ENCODE measurements around the gene AOPEP.

The AOPEP gene

GRCh38 chr9:94952565-94953373, 226.3 kb downstream of the AOPEP start:
- H3F3A ChIP-seq (ENCODE audit: low read depth) = no peaks in the 10 kb centered on the region
- no peak for TF ChIP-seq EZH2phosphoT487 (IDR thresholded peaks at IDR 0.05; ENCODE audit: borderline replicate concordance)
- no peak for TF ChIP-seq CTCF (conservative IDR thresholded peaks at IDR 0.05; ENCODE audit: low read length)
- no peaks in the 10 kb centered on the region for H3K79me2 ChIP-seq (ENCODE audit: insufficient read depth, low read length)
- H3K4me2 ChIP-seq (ENCODE audit: low read depth, low read length, poor library complexity, severe bottlenecking) = peak overlapping the region; percentile 53
- H4K20me1 ChIP-seq (ENCODE audit: insufficient read depth, low read length, poor library complexity, severe bottlenecking) = no peaks in the 10 kb centered on the region
- H3K9ac ChIP-seq (ENCODE audit: low read depth, low read length, poor library complexity, severe bottlenecking) = no peak overlapping the region
- H3K4me3 ChIP-seq (ENCODE audit: low read length, poor library complexity, severe bottlenecking) = no peak overlapping the region
- no peaks in the 10 kb centered on the region for H3K9me3 ChIP-seq (ENCODE audit: insufficient read depth, low read depth, low read length)
- peaks cover 33% of the 10 kb centered on the region for H3K4me1 ChIP-seq (ENCODE audit: insufficient read depth, low read length, poor library complexity, severe bottlenecking)
- peak overlapping the region; percentile 22; the same call in 1 of the 2 replicates for H2AFZ ChIP-seq (ENCODE audit: low read length)
- H3K27me3 ChIP-seq (ENCODE audit: insufficient read depth, low read length, poor library complexity, severe bottlenecking) = no peaks in the 10 kb centered on the region
- H3K36me3 ChIP-seq (ENCODE audit: insufficient read depth, low read length) = peaks cover 7% of the 10 kb centered on the region; the same call in 1 of the 2 replicates
- no peaks in the 10 kb centered on the region for H3K9me2 ChIP-seq (replicated peaks; ENCODE audit: low read depth, low read length)

- Histone ChIP-seq H3K9me3 (ENCODE audit: insufficient read depth, low read depth, low read length) (no peaks in the 10 kb centered on the region), H2AFZ (ENCODE audit: low read length) (no peak overlapping the region), H3K4me2 (ENCODE audit: low read depth, low read length, poor library complexity, severe bottlenecking) (no peak overlapping the region), H3K4me3 (ENCODE audit: low read length, poor library complexity, severe bottlenecking) (no peak overlapping the region), H3K27me3 (ENCODE audit: insufficient read depth, low read length, poor library complexity, severe bottlenecking) (no peaks in the 10 kb centered on the region), H4K20me1 (ENCODE audit: insufficient read depth, low read length, poor library complexity, severe bottlenecking) (no peaks in the 10 kb centered on the region), H3K36me3 (ENCODE audit: insufficient read depth, low read length) (peaks cover 7% of the 10 kb centered on the region; the same call in 1 of the 2 replicates), H3K9me2 (replicated peaks; ENCODE audit: low read depth, low read length) (no peaks in the 10 kb centered on the region), H3K79me2 (ENCODE audit: insufficient read depth, low read length) (no peaks in the 10 kb centered on the region), H3K4me1 (ENCODE audit: insufficient read depth, low read length, poor library complexity, severe bottlenecking) (peaks cover 16% of the 10 kb centered on the region), H3K9ac (ENCODE audit: low read depth, low read length, poor library complexity, severe bottlenecking) (no peak overlapping the region), H3F3A (ENCODE audit: low read depth) (no peaks in the 10 kb centered on the region)
- no peak for TF ChIP-seq EZH2phosphoT487 (IDR thresholded peaks at IDR 0.05; ENCODE audit: borderline replicate concordance)
- TF ChIP-seq CTCF (conservative IDR thresholded peaks at IDR 0.05; ENCODE audit: low read length) = no peak
These were observed 230.2 kb downstream of the AOPEP start for GRCh38 chr9:94956731-94957130.

GRCh38 chr9:94960964-94961363, 234.5 kb downstream of the AOPEP start:
- Histone ChIP-seq H2AFZ (ENCODE audit: low read length) (no peak overlapping the region), H3K9ac (ENCODE audit: low read depth, low read length, poor library complexity, severe bottlenecking) (no peak overlapping the region), H3K27me3 (ENCODE audit: insufficient read depth, low read length, poor library complexity, severe bottlenecking) (no peaks in the 10 kb centered on the region), H3K9me2 (replicated peaks; ENCODE audit: low read depth, low read length) (no peaks in the 10 kb centered on the region), H3K79me2 (ENCODE audit: insufficient read depth, low read length) (no peaks in the 10 kb centered on the region), H3K4me1 (ENCODE audit: insufficient read depth, low read length, poor library complexity, severe bottlenecking) (no peaks in the 10 kb centered on the region), H3K36me3 (ENCODE audit: insufficient read depth, low read length) (peaks cover 7% of the 10 kb centered on the region; the same call in 1 of the 2 replicates), H4K20me1 (ENCODE audit: insufficient read depth, low read length, poor library complexity, severe bottlenecking) (no peaks in the 10 kb centered on the region), H3K9me3 (ENCODE audit: insufficient read depth, low read depth, low read length) (no peaks in the 10 kb centered on the region), H3K4me2 (ENCODE audit: low read depth, low read length, poor library complexity, severe bottlenecking) (no peak overlapping the region), H3K4me3 (ENCODE audit: low read length, poor library complexity, severe bottlenecking) (no peak overlapping the region), H3F3A (ENCODE audit: low read depth) (no peaks in the 10 kb centered on the region)
- TF ChIP-seq EZH2phosphoT487 (IDR thresholded peaks at IDR 0.05; ENCODE audit: borderline replicate concordance) (no peak), CTCF (conservative IDR thresholded peaks at IDR 0.05; ENCODE audit: low read length) (no peak)
